ENCODE measurements around the gene GNA12. TPM values are rescaled to one million over a fixed set of nuclear protein-coding genes. Genes with fewer than 3 reads are reported as not detected.

GNA12 gene
- polyA plus RNA-seq, 1 experiment = 95.3 TPM

- POLR2A ChIA-PET = no interaction called here
- no peaks in the 10 kb centered on the region for H3K27me3 ChIP-seq (ENCODE audit: control insufficient read depth, insufficient read depth, low read length)
- H3K4me3 ChIP-seq (ENCODE audit: low read depth, low read length) = no peak overlapping the region
- no peak for DNase-seq (ENCODE audit: low read depth)
- no peaks in the 10 kb centered on the region for H3K36me3 ChIP-seq (ENCODE audit: control insufficient read depth, insufficient read depth, low read length)
- no peak for TF ChIP-seq CTCF (IDR thresholded peaks at IDR 0.05; ENCODE audit: insufficient read depth, low read depth, low read length)
- CTCF ChIA-PET = interaction anchor here (0.6 kb wide), 1 partner anchor 100 kb away, joined by 3 read pairs; no protein-coding TSS in a partner anchor
Observed at GRCh38 chr7:2803342-2803692, 40.8 kb downstream of the GNA12 start.

- ChIA-PET POLR2A (no interaction called here), CTCF (interaction anchor here (0.7 kb wide), 2 partner anchors 16 to 25 kb away, joined by 3 read pairs; no protein-coding TSS in a partner anchor)
- no peak overlapping the region for H3K4me3 ChIP-seq (ENCODE audit: low read depth, low read length)
- H3K27me3 ChIP-seq (ENCODE audit: control insufficient read depth, insufficient read depth, low read length) = no peaks in the 10 kb centered on the region
- no peak for DNase-seq (ENCODE audit: low read depth)
- TF ChIP-seq CTCF (IDR thresholded peaks at IDR 0.05; ENCODE audit: insufficient read depth, low read depth, low read length) = no peak
- H3K36me3 ChIP-seq (ENCODE audit: control insufficient read depth, insufficient read depth, low read length) = no peaks in the 10 kb centered on the region
Observed at GRCh38 chr7:2802504-2803341, 41.4 kb downstream of the GNA12 start.

DNA sequence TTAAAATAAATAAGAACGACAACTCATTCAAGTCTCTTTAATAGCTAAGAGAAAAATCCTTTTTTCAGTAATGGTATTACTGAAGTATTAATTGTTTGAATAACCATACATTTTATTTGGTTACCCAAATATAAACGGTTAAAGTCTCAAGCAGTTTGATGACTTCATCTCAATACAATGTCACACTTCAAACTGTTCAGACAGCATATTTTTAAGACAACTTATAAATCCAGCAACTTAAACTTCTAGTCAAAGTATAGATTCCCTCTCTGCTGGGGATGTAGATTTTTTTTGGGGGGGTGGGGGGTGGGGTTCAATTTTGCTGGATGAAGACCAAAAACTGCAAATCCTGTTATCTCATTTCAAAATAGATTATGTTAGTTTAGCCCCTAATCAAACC, 42.0 kb downstream of the GNA12 start:
- Histone ChIP-seq H3K36me3 (ENCODE audit: control insufficient read depth, insufficient read depth, low read length) (no peaks in the 10 kb centered on the region), H3K27me3 (ENCODE audit: control insufficient read depth, insufficient read depth, low read length) (no peaks in the 10 kb centered on the region), H3K4me3 (ENCODE audit: low read depth, low read length) (no peak overlapping the region)
- TF ChIP-seq CTCF (IDR thresholded peaks at IDR 0.05; ENCODE audit: insufficient read depth, low read depth, low read length) = no peak
- ChIA-PET CTCF (interaction anchor here (0.6 to 0.8 kb wide), 4 partner anchors 15 to 122 kb away, joined by 3 to 4 read pairs (median 3); no protein-coding TSS in a partner anchor), POLR2A (no interaction called here)
- DNase-seq (ENCODE audit: low read depth) = no peak

GRCh38 chr7:2800931-2801688, 43.0 kb downstream of the GNA12 start:
- DNase-seq (ENCODE audit: low read depth) = no peak
- no peaks in the 10 kb centered on the region for H3K36me3 ChIP-seq (ENCODE audit: control insufficient read depth, insufficient read depth, low read length)
- POLR2A ChIA-PET = interaction anchor here (0.6 kb wide), 1 partner anchor 43 kb away, joined by 4 read pairs; no protein-coding TSS in a partner anchor
- no peak overlapping the region for H3K4me3 ChIP-seq (ENCODE audit: low read depth, low read length)
- CTCF ChIA-PET = interaction anchor here (0.6 to 0.8 kb wide), 2 partner anchors 51 to 121 kb away, joined by 3 to 4 read pairs; no protein-coding TSS in a partner anchor
- no peak for TF ChIP-seq CTCF (IDR thresholded peaks at IDR 0.05; ENCODE audit: insufficient read depth, low read depth, low read length)
- no peaks in the 10 kb centered on the region for H3K27me3 ChIP-seq (ENCODE audit: control insufficient read depth, insufficient read depth, low read length)
